DMS114 treated with DMSO at 0.1 percent for 48 hours (cell line): ENCODE data around the gene RNU7-1.

Experiments used
- DNase-seq: peaks from one replicate; lab custom pipeline; 2025; ENCODE audit not compliant: unreplicated experiment; lab: John Stamatoyannopoulos, UW

The RNU7-1 gene

GRCh38 chr12:6917491-6918231, 26.0 kb upstream of the RNU7-1 start:
- DNase-seq = no peak

GRCh38 chr12:6919588-6919987, 24.0 kb upstream of the RNU7-1 start:
- DNase-seq = no peak

GRCh38 chr12:6921539-6921938, 22.1 kb upstream of the RNU7-1 start:
- no peak for DNase-seq

- no peak for DNase-seq
Observed at GRCh38 chr12:6921996-6922946, 21.3 kb upstream of the RNU7-1 start.

- DNase-seq = no peak
Observed at GRCh38 chr12:6923003-6923732, 20.4 kb upstream of the RNU7-1 start.

- no peak for DNase-seq
Observed at GRCh38 chr12:6923851-6924250, 19.8 kb upstream of the RNU7-1 start.

- DNase-seq = no peak
Observed at GRCh38 chr12:6925239-6925539, 18.4 kb upstream of the RNU7-1 start.

- DNase-seq = peak; percentile 45
Observed at GRCh38 chr12:6925540-6926279, 17.9 kb upstream of the RNU7-1 start.

GRCh38 chr12:6927379-6928021, 16.1 kb upstream of the RNU7-1 start, which contains the start of gene ATN1:
Gene ATN1, plus strand, starts transcription at chr12:6927959. Its CDS starts 6,043 bp downstream, at chr12:6934002.
- no peak for DNase-seq

GRCh38 chr12:6928022-6928702, 15.5 kb upstream of the RNU7-1 start:
- no peak for DNase-seq

- no peak for DNase-seq
Observed at GRCh38 chr12:6928703-6929407, 14.8 kb upstream of the RNU7-1 start.

- DNase-seq = no peak
Observed at GRCh38 chr12:6929466-6930452, 13.9 kb upstream of the RNU7-1 start.

GRCh38 chr12:6932766-6933165, 10.8 kb upstream of the RNU7-1 start:
- DNase-seq = no peak

GRCh38 chr12:6934110-6934509, 9.5 kb upstream of the RNU7-1 start:
- DNase-seq = no peak

- DNase-seq = no peak
Observed at GRCh38 chr12:6935371-6936193, 8.0 kb upstream of the RNU7-1 start.

GRCh38 chr12:6936194-6936635, 7.4 kb upstream of the RNU7-1 start:
- no peak for DNase-seq
